ENCODE results near the gene TPST1. TPM values are rescaled to one million over a fixed set of nuclear protein-coding genes. Genes with fewer than 3 reads are reported as not detected.
A peak's percentile ranks its signal among the peaks of the same experiment; 100 is the strongest.
"Not testable (repeated sequence)": the region's sequence is repeated elsewhere in the genome, so short reads cannot be mapped to it uniquely, and the experiment has no call there.

Gene TPST1
- total RNA-seq, 1 donor from 2014 or later: 34.0 TPM

GRCh38 chr7:66336760-66337159 is 131.6 kb downstream of the TPST1 start:
- DNase-seq: no peak

- no peak for DNase-seq
These were observed 134.0 kb downstream of the TPST1 start for GRCh38 chr7:66339141-66339540.

- no peak for DNase-seq
These were observed 139.0 kb downstream of the TPST1 start for GRCh38 chr7:66344166-66344565.

- peak; percentile 33 for DNase-seq
These were observed 143.4 kb downstream of the TPST1 start for GRCh38 chr7:66348531-66348930.

GRCh38 chr7:66348959-66349358 is 143.8 kb downstream of the TPST1 start:
- no peak for DNase-seq

GRCh38 chr7:66352071-66352470 is 146.9 kb downstream of the TPST1 start:
- DNase-seq: no peak

GRCh38 chr7:66353547-66353946 is 148.4 kb downstream of the TPST1 start:
- DNase-seq: no peak

GRCh38 chr7:66355756-66356155 is 150.6 kb downstream of the TPST1 start:
- DNase-seq: no peak

GRCh38 chr7:66356277-66356721 is 151.2 kb downstream of the TPST1 start:
- DNase-seq: no peak

GRCh38 chr7:66357087-66357486 is 152.0 kb downstream of the TPST1 start:
- no peak for DNase-seq

GRCh38 chr7:66359656-66360211 is 154.6 kb downstream of the TPST1 start:
- peak; percentile 65 for DNase-seq

- no peak for DNase-seq
These were observed 157.0 kb downstream of the TPST1 start for GRCh38 chr7:66362136-66362535.

- DNase-seq: no peak
These were observed 158.5 kb downstream of the TPST1 start for GRCh38 chr7:66363635-66364034.

GRCh38 chr7:66365031-66365430 is 159.9 kb downstream of the TPST1 start:
- not testable (repeated sequence) for DNase-seq

GRCh38 chr7:66371096-66371824 is 166.1 kb downstream of the TPST1 start:
- no peak for DNase-seq

- not testable (repeated sequence) for DNase-seq
These were observed 169.2 kb downstream of the TPST1 start for GRCh38 chr7:66374141-66374840.

- DNase-seq: no peak
These were observed 171.3 kb downstream of the TPST1 start for GRCh38 chr7:66376264-66376945.

GRCh38 chr7:66377045-66377444 is 171.9 kb downstream of the TPST1 start:
- no peak for DNase-seq

- no peak for DNase-seq
These were observed 172.6 kb downstream of the TPST1 start for GRCh38 chr7:66377714-66378113.

- DNase-seq: no peak
These were observed 174.5 kb downstream of the TPST1 start for GRCh38 chr7:66379542-66380160.

- no peak for DNase-seq
These were observed 175.2 kb downstream of the TPST1 start for GRCh38 chr7:66380272-66380888.
